IMR-90 (cell line): ENCODE measurements around the gene ABHD1. TPM values are rescaled to one million over a fixed set of nuclear protein-coding genes. Genes with fewer than 3 reads are reported as not detected.

Source experiments
- ATAC-seq: fragments of 200-7000 bp; cut with Tn5 transposase; 2 replicates; pipeline ENCODE4 v1.9.1; 2020; ENCODE audit warnings: low read depth, mild to moderate bottlenecking, moderate library complexity
- BruUV-seq: library from RNA; stranded (reverse); fragments of 400-500 nt; replicated peaks from 2 replicates; lab custom pipeline; 2021; lab: Mats Ljungman, UMichigan
- CTCF ChIA-PET: fragments of 300-600 bp; formaldehyde crosslinking; extraction: SDS; loops from one replicate; lab custom pipeline; 2021; ENCODE audit warnings: antibody characterized with exemption; lab: Yijun Ruan, JAX
- POLR2A ChIA-PET: fragments of 300-600 bp; sonication (Branson Sonifier 250); formaldehyde crosslinking; loops from one replicate; lab custom pipeline; 2022; ENCODE audit warnings: antibody characterized with exemption; ENCODE audit not compliant: unreplicated experiment; lab: Charles Lee
- DNase-seq: peaks from one replicate; pipeline ENCODE4 v3.0.0; 2013
- H2AFZ ChIP-seq: replicated peaks from 2 replicates; pipeline ENCODE3; 2013; ENCODE audit warnings: low read length, mild to moderate bottlenecking; ENCODE audit not compliant: poor library complexity
- H2AK5ac ChIP-seq: 2 replicates; pipeline ENCODE4 v1.6.1; 2013; ENCODE audit warnings: low read depth, low read length, inconsistent platforms
- H2AK9ac ChIP-seq: replicated peaks from 2 replicates; pipeline ENCODE3; 2013; ENCODE audit warnings: mild to moderate bottlenecking, low read depth, low read length, moderate library complexity; ENCODE audit not compliant: poor library complexity
- H2BK120ac ChIP-seq: 2 replicates; pipeline ENCODE4 v1.6.1; 2013; ENCODE audit warnings: low read depth, low read length, inconsistent platforms
- H2BK15ac ChIP-seq: 3 replicates; pipeline ENCODE4 v1.6.1; 2013; ENCODE audit warnings: low read depth, low read length, inconsistent platforms
- H2BK20ac ChIP-seq: 2 replicates; pipeline ENCODE4 v1.6.1; 2013; ENCODE audit warnings: low read depth, mild to moderate bottlenecking, inconsistent platforms, low read length, moderate library complexity
- H2BK5ac ChIP-seq: 2 replicates; pipeline ENCODE4 v1.6.1; 2013; ENCODE audit warnings: mild to moderate bottlenecking, low read depth, low read length, inconsistent platforms; ENCODE audit not compliant: poor library complexity, severe bottlenecking
- H3K14ac ChIP-seq: replicated peaks from 2 replicates; pipeline ENCODE4 v1.6.1; 2013; ENCODE audit warnings: low read depth, low read length, inconsistent platforms
- H3K18ac ChIP-seq: 2 replicates; pipeline ENCODE4 v1.6.1; 2013; ENCODE audit warnings: low read depth, low read length, control low read depth
- H3K23ac ChIP-seq: 2 replicates; pipeline ENCODE4 v1.6.1; 2013; ENCODE audit warnings: low read depth, low read length, inconsistent platforms
- H3K27ac ChIP-seq: 2 replicates; pipeline ENCODE4 v1.5.1; 2013; ENCODE audit warnings: mild to moderate bottlenecking, control low read depth, low read length; ENCODE audit not compliant: insufficient read depth
- H3K27me3 ChIP-seq: 2 replicates; pipeline ENCODE4 v1.6.1; 2013; ENCODE audit warnings: low read length; ENCODE audit not compliant: control insufficient read depth, insufficient read depth
- H3K36me3 ChIP-seq: 2 replicates; pipeline ENCODE4 v1.6.1; 2013; ENCODE audit warnings: low read length, mixed read lengths; ENCODE audit not compliant: control insufficient read depth, insufficient read depth
- H3K4ac ChIP-seq: 2 replicates; pipeline ENCODE4 v1.6.1; 2013; ENCODE audit warnings: low read depth, low read length, inconsistent platforms
- H3K4me1 ChIP-seq: 2 replicates; pipeline ENCODE4 v1.6.1; 2013; ENCODE audit warnings: low read length, mixed read lengths; ENCODE audit not compliant: control insufficient read depth, insufficient read depth
- H3K4me2 ChIP-seq: 2 replicates; pipeline ENCODE4 v1.6.1; 2013; ENCODE audit warnings: low read depth, mild to moderate bottlenecking, control low read depth, low read length, moderate library complexity
- H3K4me3 ChIP-seq: 2 replicates; pipeline ENCODE4 v1.5.1; 2013; ENCODE audit warnings: low read depth, mild to moderate bottlenecking, control low read depth, low read length, moderate library complexity; ENCODE audit not compliant: insufficient read depth
- H3K56ac ChIP-seq: 2 replicates; pipeline ENCODE4 v1.6.1; 2013; ENCODE audit warnings: low read length, inconsistent platforms; ENCODE audit not compliant: insufficient read depth; ENCODE audit errors: extremely low read depth
- H3K79me1 ChIP-seq, 2 experiments: 2 replicates each; pipeline ENCODE4 v1.6.1; 2013; ENCODE audit warnings: low read length in 2 of 2, inconsistent platforms in 1 of 2, low read depth in 1 of 2
- H3K9ac ChIP-seq: 2 replicates; pipeline ENCODE4 v1.6.1; 2013; ENCODE audit warnings: low read depth, low read length, control low read depth
- H3K9me1 ChIP-seq: 2 replicates; pipeline ENCODE4 v1.6.1; 2013; ENCODE audit warnings: low read length, inconsistent platforms; ENCODE audit not compliant: insufficient read depth
- H3K9me3 ChIP-seq: 2 replicates; pipeline ENCODE4 v1.6.1; 2013; ENCODE audit warnings: low read length; ENCODE audit not compliant: control insufficient read depth, insufficient read depth
- H4K20me1 ChIP-seq: 2 replicates; pipeline ENCODE4 v1.6.1; 2013; ENCODE audit warnings: low read length, inconsistent platforms; ENCODE audit not compliant: insufficient read depth
- H4K5ac ChIP-seq: 2 replicates; pipeline ENCODE4 v1.6.1; 2013; ENCODE audit warnings: mild to moderate bottlenecking, low read depth, low read length, control low read depth
- H4K8ac ChIP-seq, 2 experiments: 2 replicates each; pipeline ENCODE4 v1.6.1; 2013; ENCODE audit warnings: low read depth in 2 of 2, low read length in 2 of 2, control low read depth in 1 of 2, inconsistent platforms in 1 of 2
- H4K91ac ChIP-seq: 2 replicates; pipeline ENCODE4 v1.6.1; 2013; ENCODE audit warnings: low read depth, low read length, inconsistent platforms; ENCODE audit not compliant: insufficient read depth
- BHLHE40 ChIP-seq: fragments of 150-350 bp; IDR thresholded peaks from 2 replicates; pipeline ENCODE4 v1.6.1; 2016; ENCODE audit warnings: mild to moderate bottlenecking, low read depth, low read length
- CHD1 ChIP-seq: IDR thresholded peaks from 2 replicates; pipeline ENCODE4 v1.6.1; 2012; ENCODE audit warnings: low read depth, low read length, improper control_type of control experiment
- MAZ ChIP-seq: IDR thresholded peaks from 2 replicates; pipeline ENCODE4 v1.6.1; 2012; ENCODE audit warnings: low read depth, mild to moderate bottlenecking, low read length, improper control_type of control experiment, moderate library complexity, borderline replicate concordance
- WGBS, 2 experiments: methylation state at CpG; one replicate each; pipeline versions ENCODE4 v1.1.5 to v1.1.7; 2013; ENCODE audit warnings: missing lambda C conversion rate in 2 of 2; ENCODE audit not compliant: insufficient read length in 1 of 2; ENCODE audit errors: extremely low coverage in 2 of 2; 5-methylcytosine and 5-hydroxymethylcytosine counted together
- dilution Hi-C: fragments of 300-500 bp; cut with HindIII; formaldehyde crosslinking; loops from one replicate; pipeline ENCODE4 v1.14.3; 2018; ENCODE audit warnings: low sequenced_read_pairs; ENCODE audit not compliant: unreplicated experiment
- in situ Hi-C: fragments of 300-500 bp; cut with MboI; formaldehyde crosslinking; loops from 3 replicates; pipeline ENCODE4 v1.14.3; 2019; ENCODE audit warnings: low sequenced_read_pairs, inconsistent platforms, mixed read lengths
- intact Hi-C: fragments of 100-400 bp; cut with micrococcal nuclease; formaldehyde crosslinking; loops from 2 replicates; pipeline ENCODE4 v1.10.0; 2022
- polyA plus RNA-seq, 3 experiments: library from polyadenylated mRNA; depleted of rRNA; stranded (reverse); fragments of >200 nt; gene quantifications; 2 replicates each; pipeline ENCODE4 v1.2.3, GENCODE V29; 2012; ENCODE audit warnings: low replicate concordance in 1 of 3
- total RNA-seq: library from RNA; depleted of rRNA; stranded (reverse); fragments of >200 nt; gene quantifications from 2 replicates; pipeline ENCODE4 v1.2.3, GENCODE V29; 2012
- TF ChIP-seq, protein P1 (sequence below): fragments of 150-350 bp; IDR thresholded peaks from 2 replicates; pipeline ENCODE4 v1.6.1; 2017; ENCODE audit warnings: mild to moderate bottlenecking, antibody characterized with exemption, low read length, low read depth

ABHD1 gene
- total and polyA plus RNA-seq, 2 of the 4 experiments (the other 2 are of a cell fraction), result 0.24 TPM; not detected in 1

DNA sequence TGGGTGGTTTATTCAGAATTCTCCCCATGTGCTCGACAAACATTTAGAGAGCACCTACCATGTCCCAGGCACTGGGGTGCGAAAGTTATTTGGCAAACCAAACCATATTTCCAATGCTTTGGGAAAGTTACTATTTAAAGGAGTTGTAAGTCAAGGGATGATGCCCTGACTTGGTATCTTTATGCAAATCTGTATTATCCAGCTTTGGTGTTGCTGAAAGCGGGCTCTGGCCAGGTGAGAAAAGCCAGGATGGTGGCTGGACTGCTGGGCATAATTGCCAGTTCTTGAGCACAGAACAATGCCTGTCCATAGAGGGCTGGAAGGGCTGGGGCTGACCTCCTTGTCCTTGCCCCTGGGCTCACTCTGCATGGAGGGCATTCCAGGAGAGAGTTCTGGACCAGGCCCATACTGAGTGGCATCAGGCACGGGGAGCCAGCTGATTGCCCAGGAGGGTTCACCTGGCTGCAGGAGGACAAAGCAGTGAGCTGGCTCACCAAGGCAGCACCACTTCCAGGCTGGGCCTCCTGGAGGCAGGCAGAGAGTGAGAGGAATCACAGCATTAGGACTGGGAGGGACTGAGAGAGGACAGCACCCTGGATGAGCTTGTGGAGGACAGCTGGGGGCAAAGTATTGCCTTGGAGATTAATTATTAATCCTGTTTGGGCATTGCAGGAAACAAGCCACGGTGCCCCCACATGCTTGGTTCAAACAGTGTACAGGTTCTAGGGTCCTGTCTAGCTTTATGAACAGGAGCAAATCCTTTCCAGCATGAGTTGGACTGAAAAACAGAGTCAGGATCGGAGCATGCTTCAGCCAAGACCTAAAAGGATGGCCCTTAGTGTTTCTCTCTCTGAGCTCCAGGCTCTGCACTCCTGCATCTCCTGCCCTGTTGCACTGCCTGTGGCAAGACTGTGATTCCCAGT is 29.9 kb upstream of the ABHD1 start:
- Histone ChIP-seq H2BK5ac (no peak overlapping the region), H4K91ac (no peak overlapping the region), H3K79me1 (no peaks in the 10 kb centered on the region), H3K27ac (no peak overlapping the region), H3K9me1 (peaks cover 7% of the 10 kb centered on the region; the same call in 1 of the 2 replicates), H3K9me3 (no peaks in the 10 kb centered on the region), H3K4ac (no peak overlapping the region), H2AK9ac (peak overlapping the region; percentile 42), H2AK5ac (no peak overlapping the region), H2AFZ (peak overlapping the region; percentile 32), H2BK20ac (no peak overlapping the region), H3K4me3 (no peak overlapping the region), H3K14ac (no peak overlapping the region), H3K27me3 (no peaks in the 10 kb centered on the region), H4K5ac (no peak overlapping the region), H3K56ac (no peak overlapping the region), H2BK120ac (no peak overlapping the region), H3K36me3 (no peaks in the 10 kb centered on the region), H3K9ac (no peak overlapping the region), H3K18ac (no peak overlapping the region), H4K8ac (no peak overlapping the region), H3K4me1 (0 out of 2 replicates have a peak, but pooled peaks cover 3% of the 10 kb centered on the region), H3K4me2 (no peak overlapping the region), H3K23ac (no peak overlapping the region), H4K20me1 (no peaks in the 10 kb centered on the region; the same call in 1 of the 2 replicates), H2BK15ac (no peak overlapping the region)
- WGBS, 2 experiments, result 71% methylated on average over 3 of the region's 6 CpGs; no CpG with 5 or more reads in 1 of the 2 experiments
- no peak for DNase-seq
- ChIA-PET CTCF (no interaction called here), POLR2A (no interaction called here)
- dilution Hi-C loops, result no loop called here
- intact Hi-C loops, result no loop called here
- in situ Hi-C loops, result no loop called here
- no peak for ATAC-seq
- no TSS peak for BruUV-seq
- TF ChIP-seq, protein P1, sequence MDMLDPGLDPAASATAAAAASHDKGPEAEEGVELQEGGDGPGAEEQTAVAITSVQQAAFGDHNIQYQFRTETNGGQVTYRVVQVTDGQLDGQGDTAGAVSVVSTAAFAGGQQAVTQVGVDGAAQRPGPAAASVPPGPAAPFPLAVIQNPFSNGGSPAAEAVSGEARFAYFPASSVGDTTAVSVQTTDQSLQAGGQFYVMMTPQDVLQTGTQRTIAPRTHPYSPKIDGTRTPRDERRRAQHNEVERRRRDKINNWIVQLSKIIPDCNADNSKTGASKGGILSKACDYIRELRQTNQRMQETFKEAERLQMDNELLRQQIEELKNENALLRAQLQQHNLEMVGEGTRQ, result no peak
- TF ChIP-seq BHLHE40, result no peak
- no peak for TF ChIP-seq MAZ
- no peak for TF ChIP-seq CHD1
